Measurements from ENCODE around the gene LRRC23.

The LRRC23 gene

GRCh38 chr12:6952121-6952862, 47.7 kb downstream of the LRRC23 start:
- no peak for DNase-seq (ENCODE audit: low read depth)
- no peak overlapping the region for H3K4me3 ChIP-seq (ENCODE audit: low read depth, low read length)

- no peak overlapping the region for H3K4me3 ChIP-seq (ENCODE audit: low read depth, low read length)
- no peak for DNase-seq (ENCODE audit: low read depth)
These were observed 48.3 kb downstream of the LRRC23 start for GRCh38 chr12:6952863-6953441.

- H3K4me3 ChIP-seq (ENCODE audit: low read depth, low read length), result no peak overlapping the region
- DNase-seq (ENCODE audit: low read depth), result no peak
These were observed 49.1 kb downstream of the LRRC23 start for GRCh38 chr12:6953442-6954315.

- H3K4me3 ChIP-seq (ENCODE audit: low read depth, low read length), result no peak overlapping the region
- no peak for DNase-seq (ENCODE audit: low read depth)
These were observed 49.9 kb downstream of the LRRC23 start for GRCh38 chr12:6954316-6955107.

- no peak overlapping the region for H3K4me3 ChIP-seq (ENCODE audit: low read depth, low read length)
- no peak for DNase-seq (ENCODE audit: low read depth)
These were observed 50.7 kb downstream of the LRRC23 start for GRCh38 chr12:6955108-6956020.

GRCh38 chr12:6956021-6956727, 51.6 kb downstream of the LRRC23 start:
- DNase-seq (ENCODE audit: low read depth), result no peak

GRCh38 chr12:6957151-6957701, 52.6 kb downstream of the LRRC23 start:
- DNase-seq (ENCODE audit: low read depth), result no peak

More at GRCh38 chr12:6956021-6956727, 51.6 kb downstream of the LRRC23 start:
- no peak overlapping the region for H3K4me3 ChIP-seq (ENCODE audit: low read depth, low read length)

GRCh38 chr12:6957741-6958608, 53.4 kb downstream of the LRRC23 start:
- no peak for DNase-seq (ENCODE audit: low read depth)
- H3K4me3 ChIP-seq (ENCODE audit: low read depth, low read length), result no peak overlapping the region

More at GRCh38 chr12:6957151-6957701, 52.6 kb downstream of the LRRC23 start:
- H3K4me3 ChIP-seq (ENCODE audit: low read depth, low read length), result no peak overlapping the region

GRCh38 chr12:6958609-6959057, 54.0 kb downstream of the LRRC23 start:
- no peak for DNase-seq (ENCODE audit: low read depth)
- no peak overlapping the region for H3K4me3 ChIP-seq (ENCODE audit: low read depth, low read length)

- H3K4me3 ChIP-seq (ENCODE audit: low read depth, low read length), result no peak overlapping the region
- no peak for DNase-seq (ENCODE audit: low read depth)
These were observed 54.6 kb downstream of the LRRC23 start for GRCh38 chr12:6959058-6959804.

- H3K4me3 ChIP-seq (ENCODE audit: low read depth, low read length), result no peak overlapping the region
These were observed 55.4 kb downstream of the LRRC23 start for GRCh38 chr12:6959805-6960592.

GRCh38 chr12:6960593-6961277, 56.1 kb downstream of the LRRC23 start:
- no peak for DNase-seq (ENCODE audit: low read depth)
- no peak overlapping the region for H3K4me3 ChIP-seq (ENCODE audit: low read depth, low read length)

More at GRCh38 chr12:6959805-6960592, 55.4 kb downstream of the LRRC23 start:
- DNase-seq (ENCODE audit: low read depth), result no peak

GRCh38 chr12:6961278-6961694, 56.7 kb downstream of the LRRC23 start:
- DNase-seq (ENCODE audit: low read depth), result no peak
- peak overlapping the region; percentile 21 for H3K4me3 ChIP-seq (ENCODE audit: low read depth, low read length)

GRCh38 chr12:6961695-6962284, 57.2 kb downstream of the LRRC23 start:
- no peak for DNase-seq (ENCODE audit: low read depth)
- peak overlapping the region; percentile 21 for H3K4me3 ChIP-seq (ENCODE audit: low read depth, low read length)
